ENCODE measurements around the gene TTC4. TPM values are rescaled to one million over a fixed set of nuclear protein-coding genes. Genes with fewer than 3 reads are reported as not detected.

TTC4 gene
- total RNA-seq, 1 donor from 2014 or later = 18.8 TPM

DNA sequence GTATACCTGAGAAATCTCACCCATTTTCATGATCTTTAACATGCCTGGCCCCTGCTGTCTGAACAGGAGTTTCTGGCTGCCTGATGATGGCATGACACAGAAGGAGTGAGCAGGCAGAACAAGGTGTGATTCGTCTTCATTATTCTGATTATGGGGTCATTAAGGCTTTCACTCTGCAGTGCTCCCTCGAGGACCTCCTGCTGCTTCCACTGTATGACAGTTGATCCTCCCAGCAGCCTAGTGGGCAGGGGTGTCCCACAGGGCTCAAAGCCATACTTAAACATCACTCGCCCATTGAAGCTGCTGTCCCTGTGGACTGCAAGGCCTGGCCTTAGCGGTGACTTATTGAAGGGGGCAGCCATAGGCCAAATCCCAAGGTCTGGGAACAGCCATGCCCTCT lies 61.4 kb downstream of the TTC4 start:
- H3K79me2 ChIP-seq (ENCODE audit: insufficient read depth, low read length) = no peaks in the 10 kb centered on the region

DNA sequence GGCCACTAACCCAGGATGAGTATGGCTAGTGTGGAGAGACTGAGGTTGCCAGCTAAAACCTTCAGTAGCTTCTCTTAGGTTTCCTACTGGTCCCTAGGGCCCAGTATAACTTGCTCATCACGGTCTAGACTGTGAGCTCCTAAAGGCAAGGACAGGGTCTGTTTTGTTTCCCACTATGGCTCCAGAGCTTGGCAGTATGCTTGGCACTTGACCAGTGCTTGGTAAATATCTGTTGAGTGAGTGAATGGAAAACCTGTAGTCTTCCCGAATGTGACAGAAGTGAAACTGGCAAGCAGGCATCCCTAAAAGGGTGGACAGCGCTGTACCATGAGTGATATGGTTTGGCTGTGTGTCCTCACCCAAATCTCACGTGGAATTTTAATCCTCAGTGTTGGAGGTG lies 61.8 kb downstream of the TTC4 start:
- Histone ChIP-seq H3K4me1 (ENCODE audit: insufficient read depth, low read length) (peaks cover 3% of the 10 kb centered on the region), H3K36me3 (ENCODE audit: insufficient read depth, low read length) (no peaks in the 10 kb centered on the region), H3K4me3 (ENCODE audit: insufficient read depth, low read depth, low read length) (no peak overlapping the region), H3K27me3 (ENCODE audit: insufficient read depth, low read length) (peaks cover 31% of the 10 kb centered on the region), H4K20me1 (ENCODE audit: insufficient read depth, low read length) (no peaks in the 10 kb centered on the region), H2AFZ (ENCODE audit: low read depth, low read length) (no peak overlapping the region), H3K9ac (ENCODE audit: low read length) (no peak overlapping the region), H3K79me2 (ENCODE audit: insufficient read depth, low read length) (no peaks in the 10 kb centered on the region), H3K27ac (ENCODE audit: low read depth, low read length) (no peak overlapping the region), H3K4me2 (ENCODE audit: low read length) (no peak overlapping the region), H3K9me3 (ENCODE audit: insufficient read depth, low read depth, low read length) (no peaks in the 10 kb centered on the region)
- Mint-ChIP-seq H3K27me3 (ENCODE audit: low read depth, unreplicated experiment) (peaks cover 45% of the 10 kb centered on the region), H3K36me3 (ENCODE audit: low read depth, unreplicated experiment) (no peaks in the 10 kb centered on the region), H3K4me3 (ENCODE audit: unreplicated experiment) (no peak overlapping the region), H3K27ac (ENCODE audit: unreplicated experiment) (no peak overlapping the region), H3K9me3 (ENCODE audit: unreplicated experiment) (peaks cover 5% of the 10 kb centered on the region), H3K4me1 (ENCODE audit: low read depth, unreplicated experiment) (no peaks in the 10 kb centered on the region)
- TF ChIP-seq, protein P1, sequence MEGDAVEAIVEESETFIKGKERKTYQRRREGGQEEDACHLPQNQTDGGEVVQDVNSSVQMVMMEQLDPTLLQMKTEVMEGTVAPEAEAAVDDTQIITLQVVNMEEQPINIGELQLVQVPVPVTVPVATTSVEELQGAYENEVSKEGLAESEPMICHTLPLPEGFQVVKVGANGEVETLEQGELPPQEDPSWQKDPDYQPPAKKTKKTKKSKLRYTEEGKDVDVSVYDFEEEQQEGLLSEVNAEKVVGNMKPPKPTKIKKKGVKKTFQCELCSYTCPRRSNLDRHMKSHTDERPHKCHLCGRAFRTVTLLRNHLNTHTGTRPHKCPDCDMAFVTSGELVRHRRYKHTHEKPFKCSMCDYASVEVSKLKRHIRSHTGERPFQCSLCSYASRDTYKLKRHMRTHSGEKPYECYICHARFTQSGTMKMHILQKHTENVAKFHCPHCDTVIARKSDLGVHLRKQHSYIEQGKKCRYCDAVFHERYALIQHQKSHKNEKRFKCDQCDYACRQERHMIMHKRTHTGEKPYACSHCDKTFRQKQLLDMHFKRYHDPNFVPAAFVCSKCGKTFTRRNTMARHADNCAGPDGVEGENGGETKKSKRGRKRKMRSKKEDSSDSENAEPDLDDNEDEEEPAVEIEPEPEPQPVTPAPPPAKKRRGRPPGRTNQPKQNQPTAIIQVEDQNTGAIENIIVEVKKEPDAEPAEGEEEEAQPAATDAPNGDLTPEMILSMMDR (IDR thresholded peaks at IDR 0.05; ENCODE audit: insufficient read depth, low read depth, low read length) = no peak
- no peak for TF ChIP-seq EZH2 (IDR thresholded peaks at IDR 0.05; ENCODE audit: insufficient read depth, low read length)
- DNase-seq (ENCODE audit: low read depth) = no peak
- no peak for FAIRE-seq

More for the DNA sequence above, 61.4 kb downstream of the TTC4 start:
- Mint-ChIP-seq H3K27ac (ENCODE audit: unreplicated experiment) (no peak overlapping the region), H3K27me3 (ENCODE audit: low read depth, unreplicated experiment) (peaks cover 41% of the 10 kb centered on the region), H3K9me3 (ENCODE audit: unreplicated experiment) (peaks cover 5% of the 10 kb centered on the region), H3K4me1 (ENCODE audit: low read depth, unreplicated experiment) (no peaks in the 10 kb centered on the region), H3K36me3 (ENCODE audit: low read depth, unreplicated experiment) (no peaks in the 10 kb centered on the region), H3K4me3 (ENCODE audit: unreplicated experiment) (no peak overlapping the region)
- FAIRE-seq (no peak), DNase-seq (ENCODE audit: low read depth) (no peak)
- H3K9ac ChIP-seq (ENCODE audit: low read length) = no peak overlapping the region
- H3K4me1 ChIP-seq (ENCODE audit: insufficient read depth, low read length) = peaks cover 3% of the 10 kb centered on the region
- H2AFZ ChIP-seq (ENCODE audit: low read depth, low read length) = no peak overlapping the region
- H3K27ac ChIP-seq (ENCODE audit: low read depth, low read length) = no peak overlapping the region
- no peak overlapping the region for H3K4me3 ChIP-seq (ENCODE audit: insufficient read depth, low read depth, low read length)
- no peaks in the 10 kb centered on the region for H3K36me3 ChIP-seq (ENCODE audit: insufficient read depth, low read length)
- no peaks in the 10 kb centered on the region for H3K9me3 ChIP-seq (ENCODE audit: insufficient read depth, low read depth, low read length)
- peaks cover 27% of the 10 kb centered on the region for H3K27me3 ChIP-seq (ENCODE audit: insufficient read depth, low read length)
- no peak for TF ChIP-seq EZH2 (IDR thresholded peaks at IDR 0.05; ENCODE audit: insufficient read depth, low read length)
- TF ChIP-seq, protein P1 (IDR thresholded peaks at IDR 0.05; ENCODE audit: insufficient read depth, low read depth, low read length) = no peak
- H4K20me1 ChIP-seq (ENCODE audit: insufficient read depth, low read length) = no peaks in the 10 kb centered on the region
- no peak overlapping the region for H3K4me2 ChIP-seq (ENCODE audit: low read length)

DNA sequence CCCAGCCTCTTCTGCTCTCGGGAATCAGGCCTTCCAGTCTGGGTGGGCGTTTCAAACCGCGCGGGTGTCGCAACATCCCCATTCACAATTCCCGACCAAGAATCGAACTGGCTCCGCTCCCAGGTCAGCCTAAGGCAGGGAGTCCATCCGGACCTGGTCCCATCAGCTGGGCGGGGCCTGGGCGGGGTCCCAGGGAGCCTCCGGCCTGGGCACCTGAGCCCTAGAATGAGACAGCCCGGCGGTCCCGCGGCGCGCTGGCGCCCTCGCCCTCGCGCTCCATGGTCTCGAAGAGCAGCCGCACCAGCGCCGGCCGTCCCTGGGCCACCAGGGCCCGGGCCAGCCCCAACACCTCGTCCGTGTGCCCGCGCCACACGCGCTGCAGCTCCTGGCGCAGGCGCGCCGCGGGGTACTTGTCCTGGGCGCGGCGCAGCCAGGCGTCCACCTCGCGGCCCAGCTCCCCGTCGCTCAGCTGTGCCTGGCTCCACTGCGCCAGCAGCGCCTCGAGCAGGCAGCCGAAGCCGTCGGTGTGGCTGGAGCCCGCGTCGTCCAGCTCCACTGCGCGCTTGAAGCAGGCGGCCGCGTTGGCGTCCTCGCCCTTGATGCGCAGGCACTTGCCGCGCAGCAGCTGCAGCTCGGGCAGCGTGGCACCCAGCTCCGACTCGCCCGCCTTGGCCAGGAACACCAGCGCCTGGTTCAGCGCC lies 65.5 kb downstream of the TTC4 start:
- Histone ChIP-seq H2AFZ (ENCODE audit: low read depth, low read length) (peak overlapping the region; percentile 60), H3K4me1 (ENCODE audit: insufficient read depth, low read length) (peaks cover 3% of the 10 kb centered on the region), H4K20me1 (ENCODE audit: insufficient read depth, low read length) (no peaks in the 10 kb centered on the region), H3K9me3 (ENCODE audit: insufficient read depth, low read depth, low read length) (no peaks in the 10 kb centered on the region), H3K4me3 (ENCODE audit: insufficient read depth, low read depth, low read length) (no peak overlapping the region), H3K79me2 (ENCODE audit: insufficient read depth, low read length) (no peaks in the 10 kb centered on the region), H3K27me3 (ENCODE audit: insufficient read depth, low read length) (peaks cover 43% of the 10 kb centered on the region), H3K9ac (ENCODE audit: low read length) (no peak overlapping the region), H3K27ac (ENCODE audit: low read depth, low read length) (no peak overlapping the region), H3K4me2 (ENCODE audit: low read length) (peak overlapping the region; percentile 46), H3K36me3 (ENCODE audit: insufficient read depth, low read length) (no peaks in the 10 kb centered on the region)
- H3K27ac Mint-ChIP-seq (ENCODE audit: unreplicated experiment) = no peak overlapping the region
- H3K36me3 Mint-ChIP-seq (ENCODE audit: low read depth, unreplicated experiment) = no peaks in the 10 kb centered on the region
- TF ChIP-seq, protein P1 (IDR thresholded peaks at IDR 0.05; ENCODE audit: insufficient read depth, low read depth, low read length) = no peak
- TF ChIP-seq EZH2 (IDR thresholded peaks at IDR 0.05; ENCODE audit: insufficient read depth, low read length) = peak; percentile 42
- H3K4me3 Mint-ChIP-seq (ENCODE audit: unreplicated experiment) = no peak overlapping the region
- FAIRE-seq (no peak), DNase-seq (ENCODE audit: low read depth) (no peak)
- no peaks in the 10 kb centered on the region for H3K4me1 Mint-ChIP-seq (ENCODE audit: low read depth, unreplicated experiment)
- H3K27me3 Mint-ChIP-seq (ENCODE audit: low read depth, unreplicated experiment) = peaks cover 64% of the 10 kb centered on the region
- peaks cover 2% of the 10 kb centered on the region for H3K9me3 Mint-ChIP-seq (ENCODE audit: unreplicated experiment)
